ENCODE data around the gene SCFD2. TPM values are rescaled to one million over a fixed set of nuclear protein-coding genes. Genes with fewer than 3 reads are reported as not detected.

The SCFD2 gene
- total and polyA plus RNA-seq, 10 of the 15 experiments (the other 5 are each of a cell fraction or from before 2014, with no cell fraction given), result 4.8 to 37.6 (median 24.9) TPM

DNA sequence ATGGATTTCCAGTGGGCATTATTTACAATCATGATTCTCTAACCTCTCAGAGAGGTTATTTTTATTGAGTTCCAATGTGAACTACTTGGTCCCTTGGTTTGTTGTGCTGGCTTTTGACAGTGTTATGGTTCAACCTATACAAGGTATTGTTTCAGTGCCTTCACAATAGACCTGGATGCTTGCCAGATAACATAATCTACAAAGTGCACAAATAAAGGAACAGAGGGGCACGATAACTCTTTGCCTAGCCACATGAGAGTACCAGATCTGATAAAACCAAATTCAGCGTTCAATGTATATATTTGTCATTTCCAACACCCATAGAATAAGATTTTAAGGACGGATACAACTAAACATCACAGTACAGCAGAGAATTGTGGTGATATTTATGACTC is 382.9 kb downstream of the SCFD2 start:
- ChIA-PET SMC1A (ENCODE audit: uncharacterized antibody, unreplicated experiment) (interaction anchor here (0.8 to 2.9 kb wide), 13 partner anchors 27 to 607 kb away, joined by 3 to 20 read pairs (median 4); no protein-coding TSS in a partner anchor), POLR2A (no interaction called here), RAD21 (ENCODE audit: unreplicated experiment) (interaction anchor here (1.0 to 3.7 kb wide), 7 partner anchors 40 to 607 kb away, joined by 3 to 30 read pairs (median 5); no protein-coding TSS in a partner anchor), CTCF (interaction anchor here (0.6 to 6.4 kb wide), 22 partner anchors 13 to 835 kb away, joined by 3 to 91 read pairs (median 3); no protein-coding TSS in a partner anchor)
- no peaks in the 10 kb centered on the region for H3K27me3 ChIP-seq (replicated peaks in 1 of 2; ENCODE audit: control insufficient read depth in 2 of 2, insufficient read depth in 2 of 2, low read length in 1 of 2)
- H3K36me3 ChIP-seq (ENCODE audit: control insufficient read depth in 2 of 2, insufficient read depth in 2 of 2, low read length in 1 of 2), result no peaks in the 10 kb centered on the region; a peak in 1 of 4 replicates
- DNase-seq (ENCODE audit: low read depth, low spot score) (no peak), FAIRE-seq (no peak), ATAC-seq (no peak)
- no peak overlapping the region for H3K4me3 ChIP-seq
- no peak overlapping the region for H3K4me2 ChIP-seq (ENCODE audit: control insufficient read depth, insufficient read depth)
- no peaks in the 10 kb centered on the region for H3K79me2 ChIP-seq (ENCODE audit: control insufficient read depth, insufficient read depth, low read length)
- H4K20me1 ChIP-seq (ENCODE audit: control insufficient read depth, insufficient read depth), result no peaks in the 10 kb centered on the region
- no peaks in the 10 kb centered on the region for H3K9me3 ChIP-seq (replicated peaks; ENCODE audit: control insufficient read depth, insufficient read depth, low read length)
- WGBS (ENCODE audit: insufficient coverage, insufficient replicate concordance, low lambda C conversion rate, missing lambda C conversion rate), result 65% methylated on average over 3 of the region's 3 CpGs
- in situ Hi-C loops (cut with MboI), result loop anchor here (5.0 kb wide), 2 partner anchors 436 to 606 kb away; no protein-coding TSS in a partner anchor
- H2AFZ ChIP-seq (ENCODE audit: control insufficient read depth, low read depth, low read length), result no peak overlapping the region
- TF ChIP-seq SIN3A (IDR thresholded peaks at IDR 0.05; ENCODE audit: low read depth, low read length) (no peak), PBX3 (IDR thresholded peaks at IDR 0.05; ENCODE audit: insufficient replicate concordance, low read depth, low read length) (no peak), ZNF217 (IDR thresholded peaks at IDR 0.05) (no peak), JUNB (IDR thresholded peaks at IDR 0.05) (no peak), EP300 (IDR thresholded peaks at IDR 0.05; ENCODE audit: borderline replicate concordance in 1 of 2, control insufficient read depth in 1 of 2, low read depth in 2 of 2, low read length in 2 of 2) (no peak), NBN (IDR thresholded peaks at IDR 0.05) (no peak), NFYA (IDR thresholded peaks at IDR 0.05; ENCODE audit: borderline replicate concordance, low read depth, low read length) (no peak), TBL1XR1 (IDR thresholded peaks at IDR 0.05; ENCODE audit: low read depth, low read length) (no peak), RB1 (IDR thresholded peaks at IDR 0.05; ENCODE audit: borderline replicate concordance) (no peak)
- BruUV-seq (replicated peaks), result no TSS peak
- no peaks in the 10 kb centered on the region for H3K4me1 ChIP-seq (ENCODE audit: control insufficient read depth, insufficient read depth, low read length)
- H3K27ac ChIP-seq (ENCODE audit: control insufficient read depth, insufficient read depth), result no peak overlapping the region
- no peak overlapping the region for H3K9ac ChIP-seq (ENCODE audit: control insufficient read depth, insufficient read depth, low read length)
- intact Hi-C loops (cut with micrococcal nuclease; ENCODE audit: unreplicated experiment), result loop anchor here (1.0 to 10.0 kb wide), 6 partner anchors 72 to 607 kb away; no protein-coding TSS in a partner anchor
